Right cardiac atrium (tissue), 5 donors: Measurements from ENCODE around the gene MYL2. TPM values are rescaled to one million over a fixed set of nuclear protein-coding genes. Genes with fewer than 3 reads are reported as not detected.

Experiments used
- ATAC-seq, 2 donors: fragments of 200-7000 bp; cut with Tn5 transposase; one replicate each; pipeline versions ENCODE4 v1.8.0 to v1.9.1; 2020; ENCODE audit warnings: moderate library complexity in 2 of 2, mild to moderate bottlenecking in 1 of 2
- DNase-seq, 3 donors: peaks; one replicate each; pipeline ENCODE4 v3.0.0-alpha.2; 2020
- H3K27ac ChIP-seq: one replicate; pipeline ENCODE4 v1.5.1; 2013; ENCODE audit warnings: mild to moderate bottlenecking, low read length, control low read depth, moderate library complexity
- H3K27me3 ChIP-seq: one replicate; pipeline ENCODE4 v1.6.1; 2013; ENCODE audit not compliant: control insufficient read depth, insufficient read depth
- H3K4me1 ChIP-seq: one replicate; pipeline ENCODE4 v1.6.1; 2013; ENCODE audit warnings: low read length; ENCODE audit not compliant: control insufficient read depth, insufficient read depth
- H3K4me3 ChIP-seq: one replicate; pipeline ENCODE4 v1.5.1; 2013; ENCODE audit warnings: low read length, control low read depth
- H3K9me3 ChIP-seq: one replicate; pipeline ENCODE4 v1.6.1; 2013; ENCODE audit warnings: low read length; ENCODE audit not compliant: control insufficient read depth
- WGBS: extraction: QIAGEN DNeasy Blood & Tissue Kit; methylation state at CpG from one replicate; pipeline ENCODE4 v1.1.7; 2013; 5-methylcytosine and 5-hydroxymethylcytosine counted together
- intact Hi-C, 4 donors: fragments of 100-400 bp; cut with DNase I; formaldehyde crosslinking; loops; one replicate each; pipeline versions ENCODE4 v1.11.0 to v1.14.0; 2022 to 2023
- polyA plus RNA-seq: library from polyadenylated mRNA; stranded (reverse); fragments of 200-250 nt; gene quantifications from one replicate; pipeline ENCODE4 v1.2.3, GENCODE V29; 2013
- total RNA-seq, 4 donors: library from RNA; stranded (reverse); fragmentation: NEBNext Ultra II Directional; extraction: Animal tissue kit (Norgen Biotek cat#: 25700); gene quantifications; one replicate each; pipeline ENCODE4 v1.2.1, GENCODE V29; 2021
- donor health status: healthy with polysubstance abuse.
- donor health status: DM: no; HTN: yes; CAD: no.
- donor health status: DM: no; HTN: no; CAD: no.
- donor health status: DM: no; HTN: yes; CAD: no; lungs with severe emphysema.
- donor health status: DM: yes; HTN: yes; CAD: no.

Gene MYL2
- total and polyA plus RNA-seq, 5 donors: 24.0 to 435 (median 28.7) TPM

DNA sequence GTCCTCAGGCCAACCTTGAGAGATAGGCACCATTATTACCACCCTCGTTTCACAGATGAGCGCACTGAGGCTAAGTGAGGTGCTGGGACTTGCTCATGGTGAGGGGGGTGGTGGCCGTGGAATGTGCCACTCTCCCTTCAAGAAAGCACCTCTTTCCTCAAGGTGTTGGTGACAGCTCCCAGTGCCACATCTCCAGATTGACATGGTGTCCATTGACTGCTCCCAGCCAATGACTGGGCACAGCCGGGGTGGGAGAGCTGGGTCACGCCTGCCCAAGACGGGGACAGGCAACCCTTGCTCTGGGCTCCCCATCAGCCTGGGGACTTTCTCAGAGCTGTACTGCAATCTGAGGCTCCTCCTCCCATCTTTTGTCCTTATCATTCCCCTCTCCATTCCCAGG, 21.0 kb upstream of the MYL2 start:
- Histone ChIP-seq H3K27me3 (peaks cover 2% of the 10 kb centered on the region), H3K4me1 (no peaks in the 10 kb centered on the region), H3K27ac (no peak overlapping the region), H3K9me3 (no peaks in the 10 kb centered on the region), H3K4me3 (no peak overlapping the region)
- DNase-seq: no peak
- intact Hi-C loops: loop anchor here in 1 of 4 donors (5.0 kb wide), 1 partner anchor 356 kb away; no protein-coding TSS in a partner anchor
- 66% methylated on average over 6 of the region's 6 CpGs for WGBS
- ATAC-seq: no peak

DNA sequence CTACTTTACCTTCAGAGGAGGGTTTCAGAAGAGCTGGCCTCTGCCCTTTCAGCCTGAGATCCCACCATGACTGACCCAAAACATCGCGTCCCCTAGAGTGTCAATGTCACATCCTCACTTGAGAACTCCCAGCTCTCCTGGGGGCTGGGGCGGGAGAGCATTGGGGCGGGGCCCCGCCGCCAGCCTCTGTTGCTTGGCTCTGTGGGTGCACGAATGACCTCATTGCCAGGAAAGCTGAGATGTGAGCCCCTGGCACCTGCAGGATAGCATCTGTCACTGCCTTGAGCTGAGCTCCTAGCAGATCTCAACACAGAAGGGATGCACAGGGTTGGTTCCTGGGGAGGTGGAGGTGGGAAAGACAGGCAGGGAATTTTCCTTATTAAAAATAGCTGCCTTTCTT, 20.6 kb upstream of the MYL2 start:
- no peak overlapping the region for H3K4me3 ChIP-seq
- no peaks in the 10 kb centered on the region for H3K4me1 ChIP-seq
- ATAC-seq (no peak), DNase-seq (no peak)
- H3K27ac ChIP-seq: no peak overlapping the region
- WGBS: 56% methylated on average over 7 of the region's 7 CpGs
- peaks cover 2% of the 10 kb centered on the region for H3K27me3 ChIP-seq
- intact Hi-C loops: loop anchor here in 1 of 4 donors (5.0 kb wide), 1 partner anchor 356 kb away; no protein-coding TSS in a partner anchor
- H3K9me3 ChIP-seq: no peaks in the 10 kb centered on the region

DNA sequence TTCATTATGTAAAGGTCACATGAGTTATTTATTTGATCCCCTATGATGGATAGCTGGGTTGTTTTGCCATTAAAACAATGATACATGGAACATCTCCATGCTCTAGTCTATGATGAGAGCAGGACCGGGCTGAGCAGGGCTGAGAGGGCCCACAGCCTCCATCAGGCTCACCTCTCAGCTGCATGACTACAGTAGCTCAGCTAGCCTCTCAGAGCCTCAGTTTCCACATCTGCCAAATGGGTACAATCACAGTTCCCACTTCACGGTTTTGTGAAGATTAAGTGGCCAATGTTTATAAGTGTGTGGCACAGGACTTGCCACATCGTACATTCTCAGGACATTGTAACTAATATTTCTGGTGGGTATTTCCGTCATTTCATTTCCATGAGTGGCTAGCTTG, 19.9 kb upstream of the MYL2 start:
- Histone ChIP-seq H3K27ac (no peak overlapping the region), H3K4me3 (no peak overlapping the region), H3K4me1 (no peaks in the 10 kb centered on the region), H3K27me3 (peaks cover 2% of the 10 kb centered on the region), H3K9me3 (no peaks in the 10 kb centered on the region)
- intact Hi-C loops: loop anchor here in 1 of 4 donors (5.0 kb wide), 1 partner anchor 357 kb away; no protein-coding TSS in a partner anchor
- DNase-seq (no peak), ATAC-seq (no peak)
- WGBS: 93% methylated on average over 4 of the region's 4 CpGs

DNA sequence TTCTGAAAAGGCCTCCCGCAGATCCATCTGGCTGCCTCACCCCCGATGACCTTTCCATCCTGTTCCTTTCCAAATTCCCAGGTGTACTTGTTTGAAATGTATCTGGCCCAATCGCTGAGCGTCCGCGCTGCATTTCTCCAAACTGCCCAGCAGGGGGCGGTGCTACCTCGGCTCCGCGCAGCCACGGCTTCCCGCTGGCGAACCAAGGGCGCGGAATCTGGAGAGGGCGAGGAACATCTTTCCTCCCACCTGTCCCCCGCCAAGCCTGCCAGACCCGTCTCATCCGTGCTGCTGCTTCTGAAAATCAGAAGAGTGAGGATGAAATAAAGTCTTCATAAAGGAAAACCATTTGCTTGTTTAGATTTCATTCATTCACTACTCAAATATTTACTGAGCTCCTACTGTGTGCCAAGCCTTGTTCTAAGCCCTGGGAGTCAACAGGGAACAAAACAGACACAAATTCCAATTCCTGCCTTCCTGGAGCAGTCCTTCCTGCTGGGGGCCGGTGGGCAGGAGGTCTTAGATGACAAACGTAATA, 16.8 kb upstream of the MYL2 start:
- 2% methylated on average over 21 of the region's 21 CpGs for WGBS
- intact Hi-C loops: loop anchor here (5.0 to 10.0 kb wide), 3 partner anchors 360 to 375 kb away; no protein-coding TSS in a partner anchor
- Histone ChIP-seq H3K9me3 (no peaks in the 10 kb centered on the region), H3K4me3 (no peak overlapping the region), H3K27ac (no peak overlapping the region), H3K4me1 (no peaks in the 10 kb centered on the region), H3K27me3 (peaks cover 2% of the 10 kb centered on the region)
- ATAC-seq: peak; percentile 55 to 67
- peak; percentile 46 to 74 (median 72) for DNase-seq

DNA sequence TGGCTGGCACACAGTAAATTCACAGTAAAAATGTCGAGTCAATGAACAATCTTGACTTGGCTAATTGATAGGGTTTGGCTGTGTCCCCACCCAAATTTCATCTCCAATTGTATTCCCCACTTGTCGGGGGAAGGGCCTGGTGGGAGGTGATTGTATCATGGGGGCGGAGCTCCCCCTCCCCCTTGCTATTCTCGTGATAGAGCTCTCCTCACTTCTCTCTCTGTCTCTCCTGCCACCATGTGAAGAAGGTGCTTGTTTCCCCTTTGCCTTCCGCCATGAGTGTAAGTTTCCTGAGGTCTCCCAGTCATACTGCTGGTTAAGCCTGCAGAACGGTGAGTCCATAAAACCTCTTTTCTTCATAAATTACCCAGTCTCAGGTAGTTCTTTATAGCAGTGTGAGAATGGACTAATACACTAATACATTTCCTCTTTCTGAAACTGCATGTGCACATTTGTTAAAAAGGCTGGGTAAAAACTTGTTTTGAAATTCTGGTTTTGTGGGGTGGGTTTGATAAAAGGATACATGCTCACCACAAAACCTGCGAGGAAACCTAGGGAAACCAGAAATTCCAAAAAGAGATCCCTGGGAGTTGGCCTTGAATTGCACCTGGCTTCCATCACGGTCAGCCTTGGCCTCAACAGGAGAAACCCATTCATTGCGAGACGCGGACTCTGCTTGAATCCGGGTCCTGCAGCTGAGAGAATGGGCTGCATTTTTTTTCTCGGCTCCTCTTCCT, 16.2 kb upstream of the MYL2 start:
- H3K27ac ChIP-seq: no peak overlapping the region
- 30% methylated on average over 13 of the region's 13 CpGs for WGBS
- no peaks in the 10 kb centered on the region for H3K9me3 ChIP-seq
- intact Hi-C loops: loop anchor here (5.0 to 10.0 kb wide), 3 partner anchors 361 to 376 kb away; no protein-coding TSS in a partner anchor
- DNase-seq: no peak
- ATAC-seq: no peak
- H3K4me1 ChIP-seq: no peaks in the 10 kb centered on the region
- peaks cover 2% of the 10 kb centered on the region for H3K27me3 ChIP-seq
- no peak overlapping the region for H3K4me3 ChIP-seq

DNA sequence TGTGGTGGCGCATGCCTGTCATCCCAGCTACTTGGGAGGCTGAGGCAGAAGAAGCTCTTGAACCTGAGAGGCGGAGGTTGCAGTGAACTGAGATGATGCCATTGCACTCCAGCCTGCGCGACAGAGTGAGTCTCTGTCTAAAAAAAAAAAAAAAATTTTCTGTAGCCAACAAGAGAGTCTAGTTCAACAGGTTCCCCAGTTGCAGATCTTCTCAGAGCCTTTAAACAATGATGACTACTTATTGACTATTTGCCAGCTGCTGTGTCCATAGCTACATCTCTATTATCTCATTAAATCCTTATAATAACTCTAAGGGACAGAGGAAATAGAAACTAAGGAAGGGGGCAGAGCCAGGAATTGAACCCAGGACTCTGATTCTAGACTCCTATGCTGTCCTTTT, 15.2 kb upstream of the MYL2 start:
- H3K4me3 ChIP-seq: no peak overlapping the region
- no peaks in the 10 kb centered on the region for H3K9me3 ChIP-seq
- WGBS: 97% methylated on average over 4 of the region's 4 CpGs
- ATAC-seq (no peak), DNase-seq (no peak)
- no peak overlapping the region for H3K27ac ChIP-seq
- intact Hi-C loops: loop anchor here (5.0 to 10.0 kb wide), 3 partner anchors 362 to 377 kb away; no protein-coding TSS in a partner anchor
- no peaks in the 10 kb centered on the region for H3K4me1 ChIP-seq
- peaks cover 2% of the 10 kb centered on the region for H3K27me3 ChIP-seq

DNA sequence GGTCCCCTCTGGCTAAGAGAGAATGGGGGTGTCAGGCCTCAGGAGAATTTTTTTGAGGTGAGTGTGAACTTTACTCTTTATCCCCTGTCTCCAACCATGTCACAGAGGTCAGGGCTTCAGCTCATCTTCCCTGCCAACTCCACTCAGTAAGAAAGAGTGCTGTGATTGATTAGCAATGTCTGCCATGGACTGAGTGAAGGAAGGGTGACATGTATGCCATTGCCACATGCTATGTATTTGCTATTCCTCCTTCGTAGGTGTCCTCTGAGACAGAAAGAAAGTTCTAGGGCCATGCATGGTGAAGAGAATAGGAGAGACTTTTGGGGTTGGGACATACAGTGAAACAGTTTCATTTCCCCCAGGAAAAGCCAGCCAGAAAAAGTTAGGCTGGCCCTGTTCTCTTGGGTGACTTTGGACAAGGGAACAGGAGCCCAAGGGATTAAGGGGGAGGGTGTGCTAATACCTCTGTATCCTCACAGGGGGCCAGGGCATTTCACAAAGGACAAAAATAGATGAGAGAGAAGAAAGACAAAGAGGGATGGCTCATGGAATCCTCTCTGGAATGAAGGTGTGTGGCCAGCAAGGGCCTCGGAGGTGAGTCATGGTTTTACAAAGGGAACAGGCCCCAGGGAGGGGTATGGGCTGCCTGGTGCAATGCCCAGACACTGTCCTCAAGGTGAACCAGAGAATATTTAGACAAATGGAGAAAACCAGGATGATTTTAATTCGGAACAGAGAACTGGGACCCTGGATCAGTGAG, 13.9 kb upstream of the MYL2 start:
- no peak overlapping the region for H3K4me3 ChIP-seq
- DNase-seq (no peak), ATAC-seq (no peak)
- H3K9me3 ChIP-seq: no peaks in the 10 kb centered on the region
- 68% methylated on average over 3 of the region's 3 CpGs for WGBS
- H3K27ac ChIP-seq: no peak overlapping the region
- no peaks in the 10 kb centered on the region for H3K27me3 ChIP-seq
- no peaks in the 10 kb centered on the region for H3K4me1 ChIP-seq
- intact Hi-C loops: loop anchor here in 1 of 4 donors (10.0 kb wide), 1 partner anchor 371 kb away; no protein-coding TSS in a partner anchor

DNA sequence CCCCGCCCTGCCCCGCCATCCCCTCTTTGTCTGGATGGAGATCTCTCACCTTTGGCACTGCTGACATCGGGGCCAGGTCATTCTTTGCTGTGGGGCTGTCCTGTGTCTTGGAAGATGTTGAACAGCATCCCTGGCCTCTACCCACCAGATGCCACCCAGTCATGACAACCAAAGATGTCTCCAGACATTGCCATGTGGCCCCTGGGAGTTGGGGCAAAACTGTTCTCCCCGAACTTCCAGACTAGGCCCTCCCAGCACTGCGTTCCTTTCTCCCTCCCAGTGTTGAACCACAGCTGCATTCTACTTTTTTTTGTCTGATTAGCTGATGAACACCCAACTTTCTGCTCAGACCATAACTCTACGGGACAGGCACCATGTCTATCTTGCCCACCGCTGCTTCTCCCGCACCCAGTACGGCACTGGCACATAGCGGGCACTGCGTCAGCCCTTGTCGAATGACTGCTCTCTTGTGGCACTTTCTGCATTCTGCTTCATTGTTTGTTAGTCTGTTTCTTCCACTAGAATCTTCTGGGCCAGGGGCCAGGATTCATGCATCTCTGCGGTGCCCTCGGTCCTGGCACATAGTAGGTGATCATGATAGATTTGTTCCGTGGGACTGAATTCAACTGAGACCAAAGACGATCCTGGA, 13.1 kb upstream of the MYL2 start:
- DNase-seq (no peak), ATAC-seq (no peak)
- Histone ChIP-seq H3K9me3 (no peaks in the 10 kb centered on the region), H3K4me3 (no peak overlapping the region), H3K4me1 (no peaks in the 10 kb centered on the region), H3K27me3 (no peaks in the 10 kb centered on the region), H3K27ac (no peak overlapping the region)
- 89% methylated on average over 16 of the region's 16 CpGs for WGBS
- intact Hi-C loops: loop anchor here in 1 of 4 donors (10.0 kb wide), 1 partner anchor 371 kb away; no protein-coding TSS in a partner anchor

DNA sequence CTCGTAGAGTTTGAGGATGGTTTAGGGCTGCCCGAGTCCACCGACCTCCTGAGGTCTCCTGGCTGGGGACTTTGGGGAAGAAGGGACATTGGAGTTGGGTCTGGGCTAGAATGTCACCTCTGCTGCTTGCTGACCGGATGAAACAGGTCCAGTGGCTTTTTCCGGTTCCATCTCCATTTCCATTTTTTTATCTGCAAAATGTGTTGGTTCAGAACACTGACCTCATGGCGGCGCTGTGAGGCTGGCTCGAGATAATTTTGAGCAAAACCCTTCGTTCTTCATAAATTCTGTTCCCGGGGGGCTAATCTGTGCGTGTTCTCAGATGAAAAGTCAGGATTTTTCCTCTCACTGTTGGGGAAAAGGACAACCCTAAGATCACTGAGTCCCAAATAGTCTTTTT, 11.7 kb upstream of the MYL2 start:
- no peak overlapping the region for H3K4me3 ChIP-seq
- H3K27me3 ChIP-seq: no peaks in the 10 kb centered on the region
- H3K27ac ChIP-seq: no peak overlapping the region
- H3K4me1 ChIP-seq: no peaks in the 10 kb centered on the region
- intact Hi-C loops: loop anchor here in 1 of 4 donors (10.0 kb wide), 1 partner anchor 373 kb away; no protein-coding TSS in a partner anchor
- no peaks in the 10 kb centered on the region for H3K9me3 ChIP-seq
- no peak for DNase-seq
- WGBS: 34% methylated on average over 11 of the region's 11 CpGs
- ATAC-seq: no peak

DNA sequence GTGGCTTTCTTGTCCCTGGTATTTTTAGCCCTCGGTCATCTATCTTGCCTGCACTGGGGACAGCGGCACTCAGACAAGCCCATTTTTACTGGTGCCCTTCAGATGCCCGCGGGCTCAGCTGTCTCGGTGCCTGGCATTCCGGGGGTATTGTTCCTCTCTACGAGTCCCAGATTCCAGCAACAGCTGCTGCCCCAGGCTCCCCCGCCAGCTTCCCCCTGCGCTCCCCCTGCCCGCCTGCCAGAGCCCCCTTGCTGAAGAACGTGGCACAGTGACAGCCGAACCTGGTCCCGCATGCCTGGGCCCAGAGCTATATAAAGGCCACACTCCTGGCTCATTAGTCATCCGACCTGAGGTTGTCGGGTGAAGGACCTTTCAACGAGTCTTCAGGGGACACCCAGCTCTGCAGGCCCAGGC, 10.9 kb upstream of the MYL2 start:
- no peak overlapping the region for H3K27ac ChIP-seq
- no peaks in the 10 kb centered on the region for H3K4me1 ChIP-seq
- no peak overlapping the region for H3K4me3 ChIP-seq
- ATAC-seq: peak; percentile 92 to 93
- no peaks in the 10 kb centered on the region for H3K27me3 ChIP-seq
- peak; percentile 47 to 80 (median 68) for DNase-seq
- intact Hi-C loops: loop anchor here in 1 of 4 donors (10.0 kb wide), 1 partner anchor 373 kb away; no protein-coding TSS in a partner anchor
- WGBS: 33% methylated on average over 16 of the region's 16 CpGs
- H3K9me3 ChIP-seq: no peaks in the 10 kb centered on the region
